Loucy (cell line): ENCODE results near the gene NEDD4L.

Source experiments
- H2AFZ ChIP-seq: fragments of 200-600 bp; sonication (generic); 2 replicates; pipeline ENCODE4 v1.6.0; 2016; ENCODE audit warnings: antibody characterized with exemption, mild to moderate bottlenecking, low read length, moderate library complexity
- H3F3A ChIP-seq: fragments of 200-600 bp; 2 replicates; pipeline ENCODE4 v1.6.0; 2016; ENCODE audit warnings: antibody characterized with exemption, low read depth, mild to moderate bottlenecking
- H3K27me3 ChIP-seq: fragments of 200-600 bp; sonication (generic); 2 replicates; pipeline ENCODE4 v1.6.1; 2014; ENCODE audit warnings: low read length, mild to moderate bottlenecking; ENCODE audit not compliant: insufficient read depth, poor library complexity, severe bottlenecking
- H3K36me3 ChIP-seq: fragments of 200-600 bp; sonication (generic); 2 replicates; pipeline ENCODE4 v1.6.1; 2016; ENCODE audit warnings: low read length; ENCODE audit not compliant: insufficient read depth
- H3K4me1 ChIP-seq: fragments of 200-600 bp; sonication (generic); 2 replicates; pipeline ENCODE4 v1.5.1; 2014; ENCODE audit warnings: low read length, mild to moderate bottlenecking; ENCODE audit not compliant: insufficient read depth, poor library complexity, severe bottlenecking
- H3K4me2 ChIP-seq: fragments of 200-600 bp; sonication (generic); 2 replicates; pipeline ENCODE4 v1.6.0; 2014; ENCODE audit warnings: antibody characterized with exemption, low read length, low read depth, mild to moderate bottlenecking; ENCODE audit not compliant: poor library complexity, severe bottlenecking
- H3K4me3 ChIP-seq: fragments of 200-600 bp; sonication (generic); 2 replicates; pipeline ENCODE4 v1.5.1; 2014; ENCODE audit warnings: low read length, mild to moderate bottlenecking, mixed read lengths; ENCODE audit not compliant: poor library complexity, severe bottlenecking
- H3K79me2 ChIP-seq: fragments of 200-600 bp; sonication (generic); 2 replicates; pipeline ENCODE4 v1.6.1; 2014; ENCODE audit warnings: low read length; ENCODE audit not compliant: insufficient read depth
- H3K9ac ChIP-seq: fragments of 200-600 bp; sonication (generic); 2 replicates; pipeline ENCODE4 v1.6.0; 2014; ENCODE audit warnings: mild to moderate bottlenecking, low read depth, low read length, moderate library complexity; ENCODE audit not compliant: poor library complexity, severe bottlenecking
- H3K9me2 ChIP-seq: fragments of 200-600 bp; sonication (generic); replicated peaks from 2 replicates; pipeline ENCODE4 v1.6.1; 2016; ENCODE audit warnings: low read depth, low read length, mixed read lengths
- H3K9me3 ChIP-seq: fragments of 200-600 bp; sonication (generic); 2 replicates; pipeline ENCODE4 v1.6.1; 2014; ENCODE audit warnings: mild to moderate bottlenecking, antibody characterized with exemption, low read length, low read depth; ENCODE audit not compliant: insufficient read depth
- H4K20me1 ChIP-seq: fragments of 200-600 bp; sonication (generic); 2 replicates; pipeline ENCODE4 v1.6.0; 2014; ENCODE audit warnings: antibody characterized with exemption, low read length, mild to moderate bottlenecking; ENCODE audit not compliant: insufficient read depth, poor library complexity, severe bottlenecking
- CTCF ChIP-seq: fragments of 200-600 bp; sonication (generic); conservative IDR thresholded peaks from 2 replicates; pipeline ENCODE4 v1.5.1; 2014; ENCODE audit warnings: mild to moderate bottlenecking, antibody characterized with exemption, low read length
- EZH2phosphoT487 ChIP-seq: fragments of 200-600 bp; IDR thresholded peaks from 2 replicates; pipeline ENCODE4 v1.6.1; 2018; ENCODE audit warnings: antibody characterized with exemption, mild to moderate bottlenecking, moderate library complexity, borderline replicate concordance

The NEDD4L gene

DNA sequence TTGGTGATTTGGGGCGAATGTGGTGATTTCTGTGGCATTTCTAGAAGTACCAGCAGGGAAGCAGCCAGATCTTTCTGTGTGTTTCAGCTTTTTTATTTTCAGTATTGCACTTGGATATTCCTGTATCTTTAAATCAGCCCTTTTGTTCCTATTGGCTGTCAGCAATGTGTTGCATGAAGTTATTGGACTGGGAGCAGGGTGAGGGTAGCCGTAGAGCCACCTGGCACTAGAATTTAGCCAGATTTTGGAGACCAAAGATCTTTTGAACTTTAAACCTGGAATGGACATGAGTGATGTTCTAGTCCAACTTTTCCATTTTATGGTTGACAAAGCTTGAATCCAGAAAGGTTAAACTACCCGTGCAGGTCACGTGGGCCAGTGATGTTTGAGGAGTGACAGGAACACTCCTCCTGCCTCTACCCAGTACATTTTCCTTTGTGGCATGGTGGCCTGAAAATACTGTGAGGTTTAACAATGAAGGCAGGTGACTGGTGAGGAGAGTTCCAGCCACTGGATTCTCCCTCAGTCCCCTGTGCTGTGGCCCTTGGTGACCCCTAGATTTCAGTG, 122.3 kb downstream of the NEDD4L start:
- Histone ChIP-seq H3F3A (no peaks in the 10 kb centered on the region), H3K9me2 (no peaks in the 10 kb centered on the region), H3K79me2 (peaks cover 3% of the 10 kb centered on the region; the same call in 1 of the 2 replicates), H3K4me3 (no peak overlapping the region), H4K20me1 (no peaks in the 10 kb centered on the region), H2AFZ (no peak overlapping the region), H3K4me1 (peaks cover 3% of the 10 kb centered on the region), H3K36me3 (no peaks in the 10 kb centered on the region), H3K9ac (no peak overlapping the region), H3K4me2 (no peak overlapping the region), H3K27me3 (no peaks in the 10 kb centered on the region), H3K9me3 (no peaks in the 10 kb centered on the region)
- TF ChIP-seq CTCF (no peak), EZH2phosphoT487 (no peak)

GRCh38 chr18:58167073-58167472, 123.0 kb downstream of the NEDD4L start:
- Histone ChIP-seq H3K9me2 (no peaks in the 10 kb centered on the region), H3K9me3 (no peaks in the 10 kb centered on the region), H3K4me1 (no peaks in the 10 kb centered on the region), H3K79me2 (peaks cover 2% of the 10 kb centered on the region; the same call in 1 of the 2 replicates), H2AFZ (no peak overlapping the region), H3K4me2 (no peak overlapping the region), H3K4me3 (no peak overlapping the region), H3F3A (no peaks in the 10 kb centered on the region), H3K36me3 (no peaks in the 10 kb centered on the region), H4K20me1 (no peaks in the 10 kb centered on the region), H3K27me3 (no peaks in the 10 kb centered on the region), H3K9ac (no peak overlapping the region)
- TF ChIP-seq CTCF (no peak), EZH2phosphoT487 (no peak)

- Histone ChIP-seq H3K9me3 (no peaks in the 10 kb centered on the region), H3K36me3 (no peaks in the 10 kb centered on the region), H3K9me2 (no peaks in the 10 kb centered on the region), H4K20me1 (no peaks in the 10 kb centered on the region), H3K27me3 (no peaks in the 10 kb centered on the region), H3K4me3 (no peak overlapping the region), H3K9ac (no peak overlapping the region), H3K4me1 (no peaks in the 10 kb centered on the region), H2AFZ (no peak overlapping the region), H3F3A (no peaks in the 10 kb centered on the region), H3K79me2 (no peaks in the 10 kb centered on the region), H3K4me2 (no peak overlapping the region)
- TF ChIP-seq CTCF (no peak), EZH2phosphoT487 (no peak)
Observed at GRCh38 chr18:58168221-58168620, 124.2 kb downstream of the NEDD4L start.
